Smooth muscle cell (in vitro differentiated cells): ENCODE results near the gene NCOA1. TPM values are rescaled to one million over a fixed set of nuclear protein-coding genes. Genes with fewer than 3 reads are reported as not detected.

Experiments used
- DNase-seq: peaks from one replicate; lab custom pipeline; 2025; ENCODE audit not compliant: unreplicated experiment; lab: John Stamatoyannopoulos, UW
- H2AFZ ChIP-seq: fragments of 200-600 bp; sonication (generic); 2 replicates; pipeline ENCODE4 v1.6.0; 2016; ENCODE audit warnings: antibody characterized with exemption, low read depth, mild to moderate bottlenecking
- H3F3A ChIP-seq: fragments of 200-600 bp; sonication (generic); 2 replicates; pipeline ENCODE4 v1.6.0; 2017; ENCODE audit warnings: antibody characterized with exemption, low read depth
- H3K27ac ChIP-seq: fragments of 200-600 bp; sonication (generic); 2 replicates; pipeline ENCODE4 v1.5.1; 2016; ENCODE audit warnings: low read depth, mild to moderate bottlenecking
- H3K27me3 ChIP-seq: fragments of 200-600 bp; sonication (generic); 2 replicates; pipeline ENCODE4 v1.6.1; 2016; ENCODE audit warnings: low read depth, mild to moderate bottlenecking
- H3K36me3 ChIP-seq: fragments of 200-600 bp; sonication (generic); 2 replicates; pipeline ENCODE4 v1.5.1; 2016; ENCODE audit warnings: low read depth
- H3K4me1 ChIP-seq: fragments of 200-600 bp; sonication (generic); 2 replicates; pipeline ENCODE4 v1.5.1; 2016; ENCODE audit warnings: low read depth
- H3K4me2 ChIP-seq: fragments of 200-600 bp; sonication (generic); 2 replicates; pipeline ENCODE4 v1.6.0; 2016; ENCODE audit warnings: mild to moderate bottlenecking
- H3K4me3 ChIP-seq: fragments of 200-600 bp; sonication (generic); 2 replicates; pipeline ENCODE4 v1.5.1; 2016; ENCODE audit warnings: mild to moderate bottlenecking
- H3K79me2 ChIP-seq: fragments of 200-600 bp; sonication (generic); 2 replicates; pipeline ENCODE4 v1.6.0; 2016; ENCODE audit warnings: low read depth, mild to moderate bottlenecking
- H3K9ac ChIP-seq: fragments of 200-600 bp; sonication (generic); 2 replicates; pipeline ENCODE4 v1.6.0; 2016; ENCODE audit warnings: low read depth
- H3K9me3 ChIP-seq: fragments of 200-600 bp; sonication (generic); replicated peaks from 2 replicates; pipeline ENCODE4 v1.5.1; 2016; ENCODE audit warnings: low read depth
- H4K20me1 ChIP-seq: fragments of 200-600 bp; sonication (generic); 2 replicates; pipeline ENCODE4 v1.6.0; 2016; ENCODE audit warnings: low read depth
- WGBS: methylation state at CpG from one replicate; pipeline ENCODE4 v1.1.7; 2016; ENCODE audit warnings: low lambda C conversion rate; 5-methylcytosine and 5-hydroxymethylcytosine counted together
- polyA plus RNA-seq: library from polyadenylated mRNA; unstranded; fragments of >200 nt; fragmentation: Nextera tagmentation; extraction: Ambion mirVana; gene quantifications from 2 replicates; pipeline ENCODE4 v1.2.1, GENCODE V29; 2016
- total RNA-seq: library from RNA; depleted of rRNA; stranded (reverse); fragments of >200 nt; gene quantifications from 2 replicates; pipeline ENCODE4 v1.2.3, GENCODE V29; 2014
- TF ChIP-seq, protein P1 (sequence below): fragments of 200-600 bp; sonication (generic); IDR thresholded peaks from 2 replicates; pipeline ENCODE4 v1.5.1; 2017; ENCODE audit warnings: borderline replicate concordance, mild to moderate bottlenecking, antibody characterized with exemption; ENCODE audit not compliant: insufficient read depth, poor library complexity, severe bottlenecking

NCOA1 gene
- total and polyA plus RNA-seq, 2 experiments from 2014 or later = 8.5 to 21.0 TPM

DNA sequence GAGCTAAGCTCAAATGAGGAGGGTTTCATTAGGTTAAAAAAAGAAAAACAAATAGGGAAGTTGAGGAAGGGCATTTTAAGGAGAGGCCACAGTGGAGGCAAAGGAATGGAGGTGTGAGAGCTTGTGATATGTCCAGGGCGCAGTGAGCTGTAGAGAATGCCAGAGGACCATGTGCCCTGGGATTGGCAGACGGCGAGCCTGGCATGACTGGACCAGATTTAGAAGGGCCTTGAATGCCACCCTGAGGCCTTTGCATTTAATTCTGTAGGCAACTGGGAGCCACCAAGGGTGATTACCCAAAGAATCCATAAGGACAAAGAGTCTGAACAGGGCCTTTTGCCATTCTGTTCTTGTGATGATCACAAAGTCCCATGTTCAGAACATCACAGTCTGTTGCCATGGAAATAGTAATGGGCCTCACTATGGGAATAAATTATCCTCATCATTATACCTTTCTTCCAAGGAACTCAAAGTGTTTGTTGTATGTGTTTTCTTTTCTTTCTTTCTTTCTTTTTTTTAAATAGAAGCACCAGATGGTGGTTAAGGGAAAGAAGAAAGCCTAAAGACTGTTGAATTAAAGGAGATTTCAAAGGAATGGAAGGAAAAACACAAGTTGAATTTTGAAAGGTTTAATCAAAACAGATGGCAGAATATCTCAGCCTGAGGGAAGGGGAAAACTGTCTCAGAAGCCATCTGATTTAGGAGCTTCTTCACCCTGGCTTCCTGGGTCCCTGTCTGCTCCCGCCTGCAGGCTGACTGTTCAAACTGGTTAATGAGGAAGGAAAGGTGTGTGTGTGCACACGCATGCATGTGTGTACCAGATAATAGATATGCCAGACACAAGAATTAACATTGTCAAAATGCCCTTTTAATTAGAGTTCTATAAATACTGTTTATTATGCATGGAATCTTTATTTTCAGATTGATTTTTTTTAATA lies 31.6 kb upstream of the NCOA1 start:
- H3K9me3 ChIP-seq = no peaks in the 10 kb centered on the region
- H3K9ac ChIP-seq = no peak overlapping the region
- no peak overlapping the region for H3K27ac ChIP-seq
- over 99% methylated on average over 5 of the region's 5 CpGs for WGBS
- peaks cover 4% of the 10 kb centered on the region for H3K4me1 ChIP-seq
- H4K20me1 ChIP-seq = no peaks in the 10 kb centered on the region
- no peak overlapping the region for H3K4me2 ChIP-seq
- no peaks in the 10 kb centered on the region for H3K79me2 ChIP-seq
- no peak overlapping the region for H3K4me3 ChIP-seq
- no peaks in the 10 kb centered on the region for H3F3A ChIP-seq
- no peak for DNase-seq
- no peaks in the 10 kb centered on the region for H3K36me3 ChIP-seq
- H2AFZ ChIP-seq = no peak overlapping the region
- TF ChIP-seq, protein P1, sequence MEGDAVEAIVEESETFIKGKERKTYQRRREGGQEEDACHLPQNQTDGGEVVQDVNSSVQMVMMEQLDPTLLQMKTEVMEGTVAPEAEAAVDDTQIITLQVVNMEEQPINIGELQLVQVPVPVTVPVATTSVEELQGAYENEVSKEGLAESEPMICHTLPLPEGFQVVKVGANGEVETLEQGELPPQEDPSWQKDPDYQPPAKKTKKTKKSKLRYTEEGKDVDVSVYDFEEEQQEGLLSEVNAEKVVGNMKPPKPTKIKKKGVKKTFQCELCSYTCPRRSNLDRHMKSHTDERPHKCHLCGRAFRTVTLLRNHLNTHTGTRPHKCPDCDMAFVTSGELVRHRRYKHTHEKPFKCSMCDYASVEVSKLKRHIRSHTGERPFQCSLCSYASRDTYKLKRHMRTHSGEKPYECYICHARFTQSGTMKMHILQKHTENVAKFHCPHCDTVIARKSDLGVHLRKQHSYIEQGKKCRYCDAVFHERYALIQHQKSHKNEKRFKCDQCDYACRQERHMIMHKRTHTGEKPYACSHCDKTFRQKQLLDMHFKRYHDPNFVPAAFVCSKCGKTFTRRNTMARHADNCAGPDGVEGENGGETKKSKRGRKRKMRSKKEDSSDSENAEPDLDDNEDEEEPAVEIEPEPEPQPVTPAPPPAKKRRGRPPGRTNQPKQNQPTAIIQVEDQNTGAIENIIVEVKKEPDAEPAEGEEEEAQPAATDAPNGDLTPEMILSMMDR = no peak
- H3K27me3 ChIP-seq = no peaks in the 10 kb centered on the region

DNA sequence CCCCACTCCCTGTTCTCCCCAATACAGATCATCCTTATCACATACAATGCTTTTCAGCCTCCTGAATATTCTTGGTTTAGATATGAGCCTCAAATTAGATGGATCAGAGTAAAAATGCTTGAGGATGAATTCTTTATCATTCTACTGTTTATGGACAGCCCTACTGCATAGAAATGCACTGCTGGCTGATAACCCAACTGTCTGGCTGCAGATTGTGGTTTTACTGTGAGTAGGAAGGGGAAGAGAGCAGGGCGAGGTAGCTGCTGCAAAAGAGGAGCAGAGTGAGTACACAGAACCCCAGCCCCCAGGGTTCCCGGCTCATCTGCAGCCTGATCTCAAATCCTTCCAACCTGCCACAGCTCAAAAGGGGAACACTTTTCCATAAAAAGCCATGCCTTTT lies 29.4 kb upstream of the NCOA1 start:
- no peak for DNase-seq
- peak overlapping the region; percentile 29 for H2AFZ ChIP-seq
- peaks cover 2% of the 10 kb centered on the region for H3K27me3 ChIP-seq
- no peaks in the 10 kb centered on the region for H3K36me3 ChIP-seq
- H3F3A ChIP-seq = no peaks in the 10 kb centered on the region
- no peaks in the 10 kb centered on the region for H3K9me3 ChIP-seq
- H3K4me2 ChIP-seq = peak overlapping the region; percentile 36
- no peak overlapping the region for H3K9ac ChIP-seq
- H3K27ac ChIP-seq = no peak overlapping the region
- no peaks in the 10 kb centered on the region for H3K79me2 ChIP-seq
- no peaks in the 10 kb centered on the region for H4K20me1 ChIP-seq
- TF ChIP-seq, protein P1 = no peak
- WGBS = 32% methylated on average over 2 of the region's 2 CpGs
- no peak overlapping the region for H3K4me3 ChIP-seq
- H3K4me1 ChIP-seq = peaks cover 4% of the 10 kb centered on the region

DNA sequence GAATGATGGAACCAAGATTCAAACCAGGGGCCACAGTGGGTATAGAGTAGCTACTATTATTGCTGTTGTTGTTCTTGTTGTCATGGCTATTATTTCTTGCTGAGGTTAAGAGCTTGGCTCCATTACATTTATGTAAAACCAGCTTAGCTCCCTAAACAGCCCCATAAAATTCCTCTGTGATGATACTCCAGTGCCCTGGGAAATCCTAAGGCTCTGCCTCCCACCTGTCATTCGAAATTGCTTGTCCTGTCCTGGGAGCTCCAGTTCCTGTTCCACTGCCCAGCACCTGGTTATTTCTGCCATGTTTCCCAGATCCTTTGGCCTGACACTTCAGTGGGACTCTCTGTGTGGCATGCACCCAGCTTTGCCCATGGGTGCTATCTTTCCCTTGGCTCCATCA lies 27.8 kb upstream of the NCOA1 start:
- no peak overlapping the region for H3K27ac ChIP-seq
- TF ChIP-seq, protein P1 = no peak
- H3K4me3 ChIP-seq = no peak overlapping the region
- H3F3A ChIP-seq = no peaks in the 10 kb centered on the region
- no peaks in the 10 kb centered on the region for H3K79me2 ChIP-seq
- DNase-seq = no peak
- H3K27me3 ChIP-seq = peaks cover 3% of the 10 kb centered on the region
- WGBS = 95% methylated on average over 1 of the region's 1 CpG
- no peak overlapping the region for H3K9ac ChIP-seq
- no peak overlapping the region for H2AFZ ChIP-seq
- H4K20me1 ChIP-seq = no peaks in the 10 kb centered on the region
- H3K36me3 ChIP-seq = no peaks in the 10 kb centered on the region
- H3K9me3 ChIP-seq = no peaks in the 10 kb centered on the region
- peaks cover 4% of the 10 kb centered on the region for H3K4me1 ChIP-seq
- H3K4me2 ChIP-seq = no peak overlapping the region
